ENCODE measurements around the gene USP3. TPM values are rescaled to one million over a fixed set of nuclear protein-coding genes. Genes with fewer than 3 reads are reported as not detected.

USP3 gene
- total and polyA plus RNA-seq, 10 of the 15 experiments (the other 5 are each of a cell fraction or from before 2014, with no cell fraction given) = 23.8 to 64.5 (median 50.3) TPM

- TF ChIP-seq ZNF592 (IDR thresholded peaks at IDR 0.05) = no peak
- TF ChIP-seq TARDBP (IDR thresholded peaks at IDR 0.05; ENCODE audit: borderline replicate concordance) = no peak
- no peak for TF ChIP-seq ZNF384 (IDR thresholded peaks at IDR 0.05; ENCODE audit: borderline replicate concordance, low read depth, low read length)
- no peak for TF ChIP-seq KAT2A (conservative IDR thresholded peaks at IDR 0.05; ENCODE audit: control insufficient read depth, low read depth, low read length)
- TF ChIP-seq BCL11A (IDR thresholded peaks at IDR 0.05; ENCODE audit: low read depth, low read length) = no peak
- TF ChIP-seq EP300 (IDR thresholded peaks at IDR 0.05; ENCODE audit: borderline replicate concordance in 1 of 2, control insufficient read depth in 1 of 2, low read depth in 2 of 2, low read length in 2 of 2) = no peak
- no peak for TF ChIP-seq BCL3 (IDR thresholded peaks at IDR 0.05; ENCODE audit: borderline replicate concordance, insufficient read depth, low read depth, low read length, poor library complexity, severe bottlenecking)
- no peak for TF ChIP-seq RBBP5 (conservative IDR thresholded peaks at IDR 0.05)
- TF ChIP-seq E2F8 (IDR thresholded peaks at IDR 0.05; ENCODE audit: low read depth, partially characterized antibody) = no peak
- no peak for TF ChIP-seq EZH2 (IDR thresholded peaks at IDR 0.05; ENCODE audit: borderline replicate concordance, control insufficient read depth, low read depth, low read length)
- no peak for TF ChIP-seq NR2C2 (IDR thresholded peaks at IDR 0.05; ENCODE audit: borderline replicate concordance, control insufficient read depth, insufficient read length, low read depth)
- TF ChIP-seq ZBED1 (IDR thresholded peaks at IDR 0.05; ENCODE audit: borderline replicate concordance) = no peak
Measured at GRCh38 chr15:63499175-63499549, 5.2 kb upstream of the USP3 start (continued).
